WERI-Rb-1 (cell line): Measurements from ENCODE around the gene ITPR1.

ENCODE experiments used
- DNase-seq: peaks from one replicate; pipeline ENCODE4 v3.0.0-alpha.2; 2020
- H3K27ac ChIP-seq: fragments of 250-450 bp; sonication (Bioruptor Pico); 2 replicates; pipeline ENCODE4 v1.5.1; 2020; ENCODE audit warnings: mild to moderate bottlenecking, moderate library complexity
- H3K27me3 ChIP-seq: fragments of 250-450 bp; sonication (Bioruptor Pico); 2 replicates; pipeline ENCODE4 v1.5.1; 2021; ENCODE audit warnings: mild to moderate bottlenecking, low read depth, moderate library complexity; ENCODE audit not compliant: insufficient read depth, severe bottlenecking
- H3K36me3 ChIP-seq: fragments of 250-450 bp; sonication (Bioruptor Pico); 2 replicates; pipeline ENCODE4 v1.5.1; 2020; ENCODE audit warnings: mild to moderate bottlenecking, moderate library complexity
- H3K4me3 ChIP-seq: 2 replicates; pipeline ENCODE4 v1.5.1; 2011; ENCODE audit warnings: low read depth, mild to moderate bottlenecking, control low read depth, low read length
- H3K9me3 ChIP-seq: fragments of 250-450 bp; sonication (Bioruptor Pico); 2 replicates; pipeline ENCODE4 v1.5.1; 2021; ENCODE audit warnings: mild to moderate bottlenecking, moderate library complexity; ENCODE audit not compliant: severe bottlenecking
- TF ChIP-seq, protein P1 (sequence below): IDR thresholded peaks from 2 replicates; pipeline ENCODE4 v1.5.1; 2011; ENCODE audit warnings: low read depth, mild to moderate bottlenecking, control low read depth, inconsistent platforms, low read length

The ITPR1 gene

DNA sequence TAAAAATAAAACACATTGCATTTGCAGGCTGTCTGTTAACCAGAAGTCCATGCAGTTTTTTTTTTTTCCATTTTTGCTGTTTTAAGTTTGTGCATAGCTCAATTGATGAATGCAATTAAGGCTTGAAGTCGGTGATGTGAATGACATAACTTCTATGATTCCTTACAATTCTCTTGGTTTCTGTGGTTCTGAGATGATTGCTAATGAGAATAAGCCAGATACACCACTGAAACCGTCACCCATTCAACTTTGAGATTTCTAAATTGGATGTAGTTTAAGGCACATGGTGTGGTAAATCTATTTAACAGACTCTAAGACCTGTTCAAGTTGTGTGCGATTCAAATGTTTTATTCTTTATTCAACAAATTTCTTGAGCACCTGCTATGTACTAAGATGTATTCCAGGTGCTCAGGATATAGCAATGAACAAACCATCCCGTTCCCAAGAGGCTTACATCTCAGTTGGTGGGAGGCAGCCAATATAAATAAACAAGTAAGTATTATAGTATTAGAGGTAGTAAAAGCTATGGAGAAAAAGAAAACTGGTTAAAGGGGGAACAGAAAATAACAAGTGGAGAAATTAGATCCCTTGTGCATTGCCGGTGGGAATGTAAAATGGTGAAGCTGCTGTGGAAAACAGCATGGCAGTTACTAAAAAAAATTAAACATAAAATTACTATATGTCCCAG lies 4.0 kb downstream of the ITPR1 start:
- TF ChIP-seq, protein P1, sequence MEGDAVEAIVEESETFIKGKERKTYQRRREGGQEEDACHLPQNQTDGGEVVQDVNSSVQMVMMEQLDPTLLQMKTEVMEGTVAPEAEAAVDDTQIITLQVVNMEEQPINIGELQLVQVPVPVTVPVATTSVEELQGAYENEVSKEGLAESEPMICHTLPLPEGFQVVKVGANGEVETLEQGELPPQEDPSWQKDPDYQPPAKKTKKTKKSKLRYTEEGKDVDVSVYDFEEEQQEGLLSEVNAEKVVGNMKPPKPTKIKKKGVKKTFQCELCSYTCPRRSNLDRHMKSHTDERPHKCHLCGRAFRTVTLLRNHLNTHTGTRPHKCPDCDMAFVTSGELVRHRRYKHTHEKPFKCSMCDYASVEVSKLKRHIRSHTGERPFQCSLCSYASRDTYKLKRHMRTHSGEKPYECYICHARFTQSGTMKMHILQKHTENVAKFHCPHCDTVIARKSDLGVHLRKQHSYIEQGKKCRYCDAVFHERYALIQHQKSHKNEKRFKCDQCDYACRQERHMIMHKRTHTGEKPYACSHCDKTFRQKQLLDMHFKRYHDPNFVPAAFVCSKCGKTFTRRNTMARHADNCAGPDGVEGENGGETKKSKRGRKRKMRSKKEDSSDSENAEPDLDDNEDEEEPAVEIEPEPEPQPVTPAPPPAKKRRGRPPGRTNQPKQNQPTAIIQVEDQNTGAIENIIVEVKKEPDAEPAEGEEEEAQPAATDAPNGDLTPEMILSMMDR = no peak
- no peaks in the 10 kb centered on the region for H3K27me3 ChIP-seq
- no peak overlapping the region for H3K4me3 ChIP-seq
- no peak overlapping the region for H3K27ac ChIP-seq
- no peaks in the 10 kb centered on the region for H3K36me3 ChIP-seq
- no peaks in the 10 kb centered on the region for H3K9me3 ChIP-seq
- DNase-seq = no peak

DNA sequence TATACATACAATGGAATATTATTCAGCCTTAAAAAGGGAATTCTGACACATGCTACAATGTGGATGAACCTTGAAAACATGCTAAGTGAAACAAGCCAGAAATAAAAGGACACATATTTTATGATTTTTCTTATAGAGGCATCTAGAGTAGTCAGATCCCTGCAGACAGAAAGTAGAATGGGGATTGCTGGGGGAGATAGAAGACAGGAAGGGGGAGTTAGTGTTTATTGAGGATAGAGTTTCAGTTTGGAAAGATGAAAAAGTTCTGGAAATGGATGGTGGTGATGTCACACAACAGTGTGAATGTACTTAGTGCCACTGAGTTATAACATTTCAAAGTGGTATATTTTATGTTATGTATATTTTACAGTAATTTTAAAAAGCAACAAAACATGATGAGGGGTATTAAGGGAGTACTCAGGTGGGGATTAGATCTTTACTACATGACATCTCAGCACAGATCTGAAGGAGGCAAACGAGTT lies 4.7 kb downstream of the ITPR1 start:
- H3K27me3 ChIP-seq = no peaks in the 10 kb centered on the region
- TF ChIP-seq, protein P1 = no peak
- no peak overlapping the region for H3K4me3 ChIP-seq
- DNase-seq = no peak
- H3K9me3 ChIP-seq = no peaks in the 10 kb centered on the region
- H3K27ac ChIP-seq = no peak overlapping the region
- no peaks in the 10 kb centered on the region for H3K36me3 ChIP-seq

DNA sequence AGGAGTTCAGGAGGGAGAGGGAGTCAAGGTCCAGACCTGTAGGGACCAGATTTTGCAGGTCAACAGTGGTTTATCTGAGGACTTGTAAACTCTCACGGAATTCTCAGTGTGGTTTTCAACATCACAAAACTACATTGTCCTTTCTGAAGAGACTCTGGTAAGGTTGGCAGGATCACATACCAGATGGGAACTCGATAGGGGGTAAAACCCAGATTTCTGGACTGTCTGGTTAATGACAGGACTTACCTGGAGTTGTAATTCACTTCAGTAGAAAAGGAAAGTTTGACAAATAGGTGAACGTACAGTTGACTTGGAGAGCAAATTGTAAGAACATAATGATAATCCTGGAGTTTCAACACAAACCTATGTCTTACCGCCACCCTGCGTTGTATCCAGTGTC lies 5.3 kb downstream of the ITPR1 start:
- Histone ChIP-seq H3K36me3 (no peaks in the 10 kb centered on the region), H3K27me3 (no peaks in the 10 kb centered on the region), H3K4me3 (no peak overlapping the region), H3K27ac (no peak overlapping the region), H3K9me3 (no peaks in the 10 kb centered on the region)
- no peak for DNase-seq
- TF ChIP-seq, protein P1 = no peak

DNA sequence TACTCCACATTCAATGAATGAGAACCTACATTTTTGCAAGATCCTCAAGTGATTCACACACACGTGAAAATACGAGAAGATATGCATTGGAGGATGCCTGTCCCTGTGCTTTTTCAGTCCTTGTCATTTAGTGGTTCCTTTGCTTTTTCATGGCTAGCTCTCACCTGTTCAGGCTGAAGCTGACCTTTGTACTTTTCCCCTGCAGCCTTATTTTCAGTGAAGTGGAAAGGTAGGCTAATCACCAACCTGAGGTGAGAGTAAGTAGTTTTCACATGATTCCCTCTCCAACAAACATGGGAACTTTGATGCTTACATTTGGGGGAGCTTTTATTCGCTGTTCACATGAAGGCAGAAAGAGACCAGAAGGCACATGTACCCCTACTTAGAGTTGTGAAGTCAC lies 8.3 kb downstream of the ITPR1 start:
- Histone ChIP-seq H3K36me3 (no peaks in the 10 kb centered on the region), H3K27ac (no peak overlapping the region), H3K9me3 (no peaks in the 10 kb centered on the region), H3K27me3 (no peaks in the 10 kb centered on the region), H3K4me3 (no peak overlapping the region)
- no peak for DNase-seq
- TF ChIP-seq, protein P1 = no peak

DNA sequence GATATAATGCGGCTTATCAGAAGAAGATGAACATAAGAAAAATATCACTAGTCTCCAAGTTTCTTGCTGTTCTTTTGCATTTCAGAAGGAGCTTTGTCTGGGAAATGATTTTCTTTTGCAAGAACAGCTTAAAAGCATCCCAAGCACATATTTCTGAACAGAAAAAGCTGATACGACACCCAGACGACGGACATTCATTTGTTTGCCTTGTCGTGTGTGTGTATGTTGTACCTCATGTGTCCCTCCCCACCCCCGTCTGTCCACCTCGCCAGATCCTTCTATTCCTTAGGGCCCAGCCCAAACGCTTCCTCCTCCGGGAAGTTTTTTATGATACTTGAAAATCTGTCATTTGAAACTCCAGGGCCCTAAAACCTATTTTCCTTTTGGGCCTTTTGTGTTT lies 8.8 kb downstream of the ITPR1 start:
- no peak for DNase-seq
- no peaks in the 10 kb centered on the region for H3K36me3 ChIP-seq
- H3K27me3 ChIP-seq = no peaks in the 10 kb centered on the region
- H3K9me3 ChIP-seq = no peaks in the 10 kb centered on the region
- H3K4me3 ChIP-seq = no peak overlapping the region
- TF ChIP-seq, protein P1 = no peak
- no peak overlapping the region for H3K27ac ChIP-seq

DNA sequence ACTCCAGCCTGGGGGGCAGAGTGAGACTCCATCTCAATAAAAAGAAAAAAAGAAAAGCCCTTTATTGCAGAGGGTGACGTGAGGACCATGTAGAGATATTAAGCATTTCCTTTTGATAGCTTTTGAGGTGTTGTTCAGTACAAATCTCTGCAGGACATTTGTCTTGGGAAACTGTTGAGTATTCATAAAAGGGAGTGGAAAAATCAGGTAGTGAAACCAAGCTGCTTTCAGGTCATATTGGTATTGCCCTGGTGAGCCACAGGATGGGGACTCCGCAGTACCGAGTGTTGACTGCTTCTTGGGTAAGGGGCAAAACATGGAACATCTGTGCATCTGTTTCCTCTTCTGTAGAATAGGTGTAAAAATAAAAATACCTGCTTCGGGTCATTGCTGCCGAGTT lies 9.9 kb downstream of the ITPR1 start:
- DNase-seq = no peak

More for the DNA sequence above, 9.9 kb downstream of the ITPR1 start:
- Histone ChIP-seq H3K27ac (no peak overlapping the region), H3K27me3 (no peaks in the 10 kb centered on the region), H3K9me3 (no peaks in the 10 kb centered on the region), H3K4me3 (no peak overlapping the region), H3K36me3 (no peaks in the 10 kb centered on the region)
- TF ChIP-seq, protein P1 = no peak
